HepG2 (cell line): ENCODE measurements around the gene UBE3B. TPM values are rescaled to one million over a fixed set of nuclear protein-coding genes. Genes with fewer than 3 reads are reported as not detected.

Source experiments
- ATAC-seq: fragments of 200-7000 bp; cut with Tn5 transposase; 3 replicates; pipeline ENCODE4 v1.9.1; 2020; ENCODE audit warnings: mild to moderate bottlenecking, moderate library complexity
- BruUV-seq: library from RNA; stranded (reverse); fragments of 400-500 nt; replicated peaks from 2 replicates; lab custom pipeline; 2021; lab: Mats Ljungman, UMichigan
- CTCF ChIA-PET: fragments of 300-600 bp; formaldehyde crosslinking; extraction: SDS; loops from one replicate; lab custom pipeline; 2021; ENCODE audit warnings: low total read pairs, inconsistent platforms, low intra/inter-chr PET ratio; lab: Yijun Ruan, JAX
- POLR2A ChIA-PET: fragments of 350-600 bp; sonication (Branson Sonifier 250); formaldehyde crosslinking; loops from one replicate; lab custom pipeline; 2020; ENCODE audit warnings: antibody characterized with exemption, inconsistent platforms; lab: Yijun Ruan, JAX
- DNase-seq: peaks from one replicate; pipeline ENCODE4 v3.0.0-alpha.2; 2015; ENCODE audit warnings: low spot score
- FAIRE-seq: peaks from 3 replicates; lab custom pipeline; 2011; peaks lifted over from hg19 to GRCh38; lab: Jason Lieb, UNC
- H2AFZ ChIP-seq: one replicate; pipeline ENCODE4 v1.6.1; 2011; ENCODE audit warnings: low read length, inconsistent platforms
- H3K27ac ChIP-seq: fragments of 300-600 bp; 3 replicates; pipeline ENCODE4 v1.8.0; 2011; ENCODE audit warnings: mixed run types, mild to moderate bottlenecking, mixed read lengths, low read length, inconsistent platforms; ENCODE audit not compliant: insufficient read depth; ENCODE audit errors: extremely low read length
- H3K27me3 ChIP-seq, 2 experiments: fragments of 200-600 bp in 1 of 2; 2 replicates in 1 of 2; 3 replicates in 1 of 2; pipeline versions ENCODE4 v1.6.0 to v1.8.0; 2011; ENCODE audit warnings: low read length in 2 of 2, mild to moderate bottlenecking in 2 of 2, moderate library complexity in 2 of 2, inconsistent platforms in 1 of 2; ENCODE audit not compliant: insufficient read depth in 2 of 2, control insufficient read depth in 1 of 2
- H3K36me3 ChIP-seq, 2 experiments: fragments of 200-600 bp in 1 of 2; replicated peaks in 1 of 2; 2 replicates in 1 of 2; 3 replicates in 1 of 2; pipeline versions ENCODE4 v1.5.1 to v1.8.0; 2011; ENCODE audit warnings: low read length in 2 of 2, inconsistent platforms in 1 of 2; ENCODE audit not compliant: insufficient read depth in 2 of 2, control insufficient read depth in 1 of 2
- H3K4me1 ChIP-seq: 2 replicates; pipeline ENCODE4 v1.5.1; 2012; ENCODE audit warnings: low read length, inconsistent platforms; ENCODE audit not compliant: insufficient read depth
- H3K4me2 ChIP-seq: 2 replicates; pipeline ENCODE4 v1.6.0; 2011; ENCODE audit warnings: low read depth, low read length, inconsistent platforms
- H3K4me3 ChIP-seq, 3 experiments: fragments of 200-600 bp in 1 of 3; sonication (generic), shearing (Covaris generic) in 1 of 3; replicated peaks in 1 of 3; 2 replicates each; pipeline ENCODE4 v1.5.1; 2011 to 2016; ENCODE audit warnings: low read length in 3 of 3, inconsistent platforms in 2 of 3, low read depth in 2 of 3, mild to moderate bottlenecking in 2 of 3, control low read depth in 1 of 3, mixed read lengths in 1 of 3; ENCODE audit not compliant: insufficient read depth in 1 of 3
- H3K79me2 ChIP-seq: one replicate; pipeline ENCODE4 v1.6.1; 2011; ENCODE audit warnings: low read length, inconsistent platforms; ENCODE audit not compliant: insufficient read depth
- H3K9ac ChIP-seq: 2 replicates; pipeline ENCODE4 v1.6.0; 2011; ENCODE audit warnings: mild to moderate bottlenecking, low read depth, low read length, inconsistent platforms; ENCODE audit not compliant: insufficient read depth
- H3K9me3 ChIP-seq: 2 replicates; pipeline ENCODE4 v1.5.1; 2012; ENCODE audit warnings: mild to moderate bottlenecking, low read length
- H4K20me1 ChIP-seq: 2 replicates; pipeline ENCODE4 v1.6.0; 2011; ENCODE audit warnings: inconsistent platforms, mild to moderate bottlenecking, low read length, moderate library complexity; ENCODE audit not compliant: insufficient read depth
- ELF3 ChIP-seq: IDR thresholded peaks from 2 replicates; pipeline ENCODE4 v1.6.1; 2016; ENCODE audit warnings: missing genetic modification reagents, missing compliant biosample characterization
- HDAC2 ChIP-seq: sonication (generic); formaldehyde crosslinking; IDR thresholded peaks from 2 replicates; pipeline ENCODE4 v1.4.0; 2020; ENCODE audit warnings: missing genetic modification reagents
- ISL2 ChIP-seq: sonication (generic); formaldehyde crosslinking; IDR thresholded peaks from 2 replicates; pipeline ENCODE4 v1.5.0; 2020; ENCODE audit warnings: missing genetic modification reagents
- JUN ChIP-seq: sonication (generic); formaldehyde crosslinking; IDR thresholded peaks from 2 replicates; pipeline ENCODE4 v1.4.0; 2020; ENCODE audit warnings: mild to moderate bottlenecking, missing genetic modification reagents
- POLR2A ChIP-seq, 2 experiments: IDR thresholded peaks; 2 replicates each; pipeline ENCODE4 v1.6.1; 2011; ENCODE audit warnings: low read depth in 2 of 2, low read length in 2 of 2, mild to moderate bottlenecking in 1 of 2, moderate library complexity in 1 of 2; ENCODE audit not compliant: insufficient read depth in 1 of 2
- ZNF382 ChIP-seq: sonication (generic); formaldehyde crosslinking; IDR thresholded peaks from 2 replicates; pipeline ENCODE4 v1.5.0; 2020; ENCODE audit warnings: missing genetic modification reagents, mild to moderate bottlenecking, borderline replicate concordance
- ZNF75D ChIP-seq: sonication (generic); formaldehyde crosslinking; IDR thresholded peaks from 2 replicates; pipeline ENCODE4 v1.8.1; 2023; ENCODE audit warnings: missing genetic modification reagents, mild to moderate bottlenecking, borderline replicate concordance
- WGBS: methylation state at CpG from one replicate; pipeline ENCODE4 v1.1.6; 2017; ENCODE audit warnings: low lambda C conversion rate; 5-methylcytosine and 5-hydroxymethylcytosine counted together
- in situ Hi-C: cut with HindIII; loops from 2 replicates; pipeline ENCODE4 v1.10.0; 2017; ENCODE audit warnings: low pct_unique_long_range_greater_than_20kb; ENCODE audit not compliant: extremely low pct_ligation_motif_present
- intact Hi-C: fragments of 100-400 bp; cut with micrococcal nuclease; formaldehyde crosslinking; loops from one replicate; pipeline ENCODE4 v1.10.0; 2022; ENCODE audit not compliant: unreplicated experiment
- polyA plus RNA-seq, 8 experiments: library from polyadenylated mRNA; depleted of rRNA in 3 of 8; stranded (reverse) in 7 of 8; unstranded in 1 of 8; fragments of >200 nt; fragmentation: Illumina TruSeq in 4 of 8; extraction: Trizol in 4 of 8; gene quantifications; 2 replicates each; pipeline versions ENCODE4 v1.2.1 to v1.2.3, GENCODE V29; 2011 to 2016; ENCODE audit warnings: low read depth in 4 of 8, missing spikeins in 1 of 8, mixed read lengths in 1 of 8; ENCODE audit not compliant: insufficient read depth in 1 of 8
- total RNA-seq, 5 experiments: library from RNA; depleted of rRNA; stranded (reverse); fragments of >200 nt; fragmentation: Illumina TruSeq; extraction: Trizol; gene quantifications; 2 replicates each; pipeline ENCODE4 v1.2.3, GENCODE V29; 2016; ENCODE audit warnings: low read depth in 1 of 5
- TF ChIP-seq, protein P1 (sequence below): sonication (generic); formaldehyde crosslinking; IDR thresholded peaks from 2 replicates; pipeline ENCODE4 v1.4.0; 2020; ENCODE audit warnings: missing genetic modification reagents
- TF ChIP-seq, protein P2 (sequence below), 2 experiments: fragments of 450-650 bp in 1 of 2; sonication (generic) in 1 of 2; formaldehyde crosslinking; IDR thresholded peaks; 2 replicates each; pipeline versions ENCODE4 v1.5.0 to v1.8.0; 2020 to 2022; ENCODE audit warnings: mild to moderate bottlenecking in 1 of 2, missing genetic modification reagents in 1 of 2

The UBE3B gene
- total and polyA plus RNA-seq, 2 of the 13 experiments (the other 11 are each of a cell fraction or from before 2014, with no cell fraction given) = 22.7 to 25.3 TPM

DNA sequence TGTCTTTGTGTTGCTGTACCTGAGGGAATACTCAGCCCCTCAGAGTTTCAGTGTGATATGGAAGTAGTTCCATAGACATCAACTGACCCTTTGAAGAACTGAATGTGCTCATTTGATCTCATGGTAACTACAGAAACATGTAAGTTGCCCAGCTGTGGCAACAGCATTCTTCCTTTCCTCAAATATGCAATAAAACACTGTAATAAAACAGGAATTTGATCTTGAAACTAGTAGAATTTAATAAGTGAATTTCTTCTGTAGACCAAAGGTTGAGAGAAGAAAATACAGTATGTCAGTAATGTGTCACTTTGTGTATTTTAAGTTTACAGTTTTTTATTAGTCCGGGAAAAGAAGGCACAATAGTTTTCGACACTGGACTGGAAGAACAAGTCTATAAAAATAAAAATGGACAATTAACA is 32.2 kb upstream of the UBE3B start:
- Histone ChIP-seq H2AFZ (no peak overlapping the region), H4K20me1 (no peaks in the 10 kb centered on the region), H3K9ac (no peak overlapping the region), H3K4me2 (no peak overlapping the region), H3K4me3 (no peak overlapping the region), H3K79me2 (no peaks in the 10 kb centered on the region), H3K9me3 (no peaks in the 10 kb centered on the region), H3K27me3 (no peaks in the 10 kb centered on the region), H3K27ac (no peak overlapping the region), H3K36me3 (peaks cover 2 to 12% of the 10 kb centered on the region in 2 experiments; a peak in 3 of 5 replicates), H3K4me1 (peaks cover 23% of the 10 kb centered on the region)
- no peak for TF ChIP-seq ISL2 (CRISPR knock-in tag)
- no peak for TF ChIP-seq ZNF75D (CRISPR knock-in tag)
- TF ChIP-seq POLR2A (IDR thresholded peaks at IDR 0.05; ENCODE audit: insufficient read depth in 1 of 2, low read depth in 2 of 2, low read length in 2 of 2) = no peak
- TF ChIP-seq, protein P1, sequence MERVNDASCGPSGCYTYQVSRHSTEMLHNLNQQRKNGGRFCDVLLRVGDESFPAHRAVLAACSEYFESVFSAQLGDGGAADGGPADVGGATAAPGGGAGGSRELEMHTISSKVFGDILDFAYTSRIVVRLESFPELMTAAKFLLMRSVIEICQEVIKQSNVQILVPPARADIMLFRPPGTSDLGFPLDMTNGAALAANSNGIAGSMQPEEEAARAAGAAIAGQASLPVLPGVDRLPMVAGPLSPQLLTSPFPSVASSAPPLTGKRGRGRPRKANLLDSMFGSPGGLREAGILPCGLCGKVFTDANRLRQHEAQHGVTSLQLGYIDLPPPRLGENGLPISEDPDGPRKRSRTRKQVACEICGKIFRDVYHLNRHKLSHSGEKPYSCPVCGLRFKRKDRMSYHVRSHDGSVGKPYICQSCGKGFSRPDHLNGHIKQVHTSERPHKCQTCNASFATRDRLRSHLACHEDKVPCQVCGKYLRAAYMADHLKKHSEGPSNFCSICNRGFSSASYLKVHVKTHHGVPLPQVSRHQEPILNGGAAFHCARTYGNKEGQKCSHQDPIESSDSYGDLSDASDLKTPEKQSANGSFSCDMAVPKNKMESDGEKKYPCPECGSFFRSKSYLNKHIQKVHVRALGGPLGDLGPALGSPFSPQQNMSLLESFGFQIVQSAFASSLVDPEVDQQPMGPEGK (CRISPR knock-in tag) = no peak
- no peak for TF ChIP-seq JUN (CRISPR knock-in tag)
- no peak for TF ChIP-seq HDAC2 (CRISPR knock-in tag)
- no peak for TF ChIP-seq ELF3
- no peak for TF ChIP-seq ZNF382
- TF ChIP-seq, protein P2, sequence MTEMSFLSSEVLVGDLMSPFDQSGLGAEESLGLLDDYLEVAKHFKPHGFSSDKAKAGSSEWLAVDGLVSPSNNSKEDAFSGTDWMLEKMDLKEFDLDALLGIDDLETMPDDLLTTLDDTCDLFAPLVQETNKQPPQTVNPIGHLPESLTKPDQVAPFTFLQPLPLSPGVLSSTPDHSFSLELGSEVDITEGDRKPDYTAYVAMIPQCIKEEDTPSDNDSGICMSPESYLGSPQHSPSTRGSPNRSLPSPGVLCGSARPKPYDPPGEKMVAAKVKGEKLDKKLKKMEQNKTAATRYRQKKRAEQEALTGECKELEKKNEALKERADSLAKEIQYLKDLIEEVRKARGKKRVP (CRISPR knock-in tag; IDR thresholded peaks at IDR 0.05) = no peak
- 91% methylated on average over 2 of the region's 2 CpGs for WGBS
- DNase-seq (no peak), ATAC-seq (no peak), FAIRE-seq (no peak)
- ChIA-PET CTCF (no interaction called here), POLR2A (no interaction called here)
- intact Hi-C loops = no loop called here
- in situ Hi-C loops = no loop called here
- BruUV-seq = no TSS peak
